ENCODE results near the gene IBA57.
"Not testable (repeated sequence)": the region's sequence is repeated elsewhere in the genome, so short reads cannot be mapped to it uniquely, and the experiment has no call there.

IBA57 gene

DNA sequence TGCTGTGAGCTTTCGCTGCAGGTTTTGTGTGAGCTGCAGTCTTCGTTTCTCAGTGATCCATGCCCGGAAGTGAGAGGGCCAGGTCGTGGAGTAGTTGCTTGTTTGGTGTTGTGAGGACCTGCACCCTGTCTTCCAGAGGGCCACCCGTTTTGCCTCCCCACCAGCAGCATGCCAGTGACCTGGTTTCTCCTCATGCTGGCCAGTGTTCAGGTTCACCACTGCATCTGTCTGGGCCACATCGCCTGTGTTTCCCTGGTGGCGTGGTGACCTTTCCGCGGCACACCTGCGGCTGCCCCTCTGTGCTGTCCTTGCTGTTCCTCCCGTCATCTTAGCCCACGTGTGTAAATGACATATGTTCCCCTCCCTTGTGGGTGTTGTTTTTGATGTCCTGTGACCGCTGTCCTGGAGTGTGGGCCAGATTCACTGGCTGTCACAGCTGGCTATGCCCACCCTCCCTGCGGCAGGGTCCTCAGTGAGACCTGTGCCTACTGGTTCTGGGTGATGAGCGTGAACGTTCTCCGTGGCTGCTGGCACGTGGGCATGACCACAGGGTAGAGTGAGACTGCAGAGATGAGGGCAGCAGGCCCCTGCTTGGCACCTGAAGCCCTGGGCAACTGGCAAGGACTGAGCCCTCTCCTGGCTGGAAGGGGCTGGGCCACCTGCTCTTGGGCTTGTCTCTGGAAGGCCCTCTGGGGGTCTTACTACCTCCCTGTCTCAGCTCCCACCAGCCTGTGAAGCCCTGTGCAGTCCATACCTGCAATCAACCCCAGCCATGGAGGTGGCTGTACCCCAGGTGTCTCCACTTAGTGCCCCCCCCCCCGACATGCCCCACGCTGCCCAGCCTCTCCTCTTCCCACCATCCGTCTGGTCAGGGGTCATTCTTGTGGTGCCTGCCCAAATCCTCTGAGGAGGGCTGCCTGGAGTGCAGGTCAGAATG lies 7.3 kb downstream of the IBA57 start:
- DNase-seq (ENCODE audit: low read depth in 3 of 3) = no peak

GRCh38 chr1:228173528-228174481 lies 8.2 kb downstream of the IBA57 start:
- DNase-seq (ENCODE audit: low read depth in 3 of 3) = peak in 1 of 3 experiments; percentile 20

DNA sequence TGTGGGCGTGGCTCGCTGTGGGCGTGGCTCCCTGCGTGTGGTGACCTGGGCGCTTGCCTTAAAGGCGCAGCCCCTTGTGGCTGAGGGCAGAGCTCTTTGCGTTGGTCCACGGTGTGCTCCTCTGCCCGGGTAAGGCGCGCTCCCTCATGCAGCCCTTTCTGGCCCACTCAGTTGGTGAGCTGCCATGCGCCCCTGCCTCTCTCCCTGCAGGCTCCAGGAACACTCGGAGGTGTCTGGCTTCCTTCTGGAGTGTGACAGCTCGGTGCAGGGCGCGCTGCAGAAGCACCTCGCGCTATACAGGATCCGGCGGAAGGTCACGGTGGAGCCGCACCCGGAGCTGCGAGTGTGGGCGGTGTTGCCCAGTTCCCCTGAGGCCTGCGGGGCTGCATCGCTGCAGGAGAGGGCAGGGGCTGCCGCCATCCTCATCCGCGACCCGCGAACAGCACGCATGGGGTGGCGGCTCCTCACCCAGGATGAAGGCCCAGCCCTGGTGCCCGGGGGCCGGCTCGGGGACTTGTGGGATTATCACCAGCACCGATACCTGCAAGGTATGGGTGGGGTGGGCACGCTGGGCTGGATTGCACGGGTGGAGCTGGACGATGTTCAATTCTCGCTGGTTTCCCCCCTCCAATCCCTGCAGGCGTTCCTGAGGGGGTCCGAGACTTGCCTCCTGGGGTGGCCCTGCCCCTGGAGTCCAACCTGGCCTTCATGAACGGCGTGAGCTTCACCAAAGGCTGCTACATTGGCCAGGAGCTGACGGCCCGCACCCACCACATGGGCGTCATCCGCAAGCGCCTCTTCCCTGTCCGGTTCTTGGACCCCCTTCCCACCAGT lies 9.1 kb downstream of the IBA57 start:
- no peak for DNase-seq (ENCODE audit: low read depth in 3 of 3)

GRCh38 chr1:228175316-228176023 lies 9.9 kb downstream of the IBA57 start:
- no peak for DNase-seq (ENCODE audit: low read depth in 3 of 3)

- DNase-seq (ENCODE audit: low read depth in 3 of 3) = no peak
Observed at GRCh38 chr1:228176024-228176395, 10.4 kb downstream of the IBA57 start.

DNA sequence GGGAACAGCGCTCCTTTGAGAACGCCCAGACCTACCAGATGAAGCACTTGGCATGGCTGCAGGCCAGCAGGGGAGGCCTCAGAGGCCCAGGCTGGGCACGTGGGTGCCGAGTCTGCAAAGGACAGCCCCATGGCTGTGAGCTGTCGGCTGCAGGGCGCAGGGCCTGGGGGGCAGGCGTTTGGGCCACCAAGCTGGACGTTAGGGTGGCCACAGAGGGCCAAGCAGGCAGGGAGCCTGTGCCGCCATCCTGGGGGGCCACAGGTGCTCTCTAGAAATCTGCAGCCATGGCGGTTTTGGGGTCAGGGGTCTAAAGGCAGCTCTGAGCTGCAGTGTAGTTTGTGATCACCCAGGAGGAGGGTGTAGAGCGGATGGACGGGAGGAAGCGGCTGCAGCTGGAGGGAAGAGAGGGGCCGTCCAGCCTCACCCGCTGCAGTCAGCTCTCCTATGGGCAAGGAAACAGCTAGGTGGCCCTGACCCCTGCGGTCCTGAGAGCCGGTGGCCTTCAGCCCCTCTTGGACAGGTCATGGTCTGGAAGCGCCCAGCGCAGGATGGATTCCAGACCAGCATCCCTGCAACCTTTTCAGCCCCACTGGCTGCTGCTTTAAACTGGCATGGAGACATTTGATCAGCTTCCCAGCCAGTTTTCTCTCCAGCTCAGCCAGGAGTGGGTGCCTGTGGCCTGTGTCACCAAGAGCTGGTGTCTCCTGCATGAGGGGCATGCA lies 11.0 kb downstream of the IBA57 start:
- DNase-seq (ENCODE audit: low read depth in 3 of 3) = no peak

- no peak for DNase-seq (ENCODE audit: low read depth in 3 of 3)
Observed at GRCh38 chr1:228177183-228177475, 11.5 kb downstream of the IBA57 start.

- no peak for DNase-seq (ENCODE audit: low read depth in 3 of 3)
Observed at GRCh38 chr1:228177721-228178710, 12.4 kb downstream of the IBA57 start.

- DNase-seq (ENCODE audit: low read depth in 3 of 3) = no peak
Observed at GRCh38 chr1:228178737-228179684, 13.4 kb downstream of the IBA57 start.

GRCh38 chr1:228180271-228180958 lies 14.8 kb downstream of the IBA57 start:
- DNase-seq (ENCODE audit: low read depth in 3 of 3) = no peak

DNA sequence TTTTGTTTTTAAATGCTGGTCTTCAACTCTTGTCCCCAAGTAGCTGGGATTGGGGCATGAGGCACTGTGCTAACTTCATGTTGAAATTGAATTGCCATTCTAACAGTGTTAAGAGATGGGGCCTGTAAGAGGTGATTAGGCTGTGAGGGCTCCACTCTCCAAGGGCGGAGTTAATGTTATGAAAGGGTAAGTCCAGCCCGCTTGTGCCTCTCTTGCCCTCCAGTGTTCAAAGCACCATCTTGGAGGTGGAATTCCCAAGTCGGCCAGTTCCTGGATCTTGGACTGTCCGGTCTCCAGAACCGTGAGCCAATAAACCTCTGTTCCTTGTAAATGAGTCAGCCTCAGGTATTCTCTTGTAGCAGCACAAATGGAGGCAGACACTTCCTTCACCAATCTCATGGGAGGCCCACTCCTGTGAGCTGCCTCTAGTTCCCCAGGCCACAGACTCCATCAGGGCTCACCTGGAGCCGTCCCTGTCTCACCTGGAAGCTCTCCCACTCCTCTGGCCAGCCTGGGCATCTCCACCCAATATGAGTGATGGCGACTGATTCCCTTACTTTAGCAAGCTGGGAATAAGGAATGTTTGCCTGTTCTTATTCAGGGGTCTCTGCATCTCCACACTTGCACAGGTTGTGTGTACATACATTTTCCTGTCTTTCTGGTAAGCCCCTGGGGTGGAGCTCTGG lies 15.5 kb downstream of the IBA57 start:
- no peak for DNase-seq (ENCODE audit: low read depth in 3 of 3)

DNA sequence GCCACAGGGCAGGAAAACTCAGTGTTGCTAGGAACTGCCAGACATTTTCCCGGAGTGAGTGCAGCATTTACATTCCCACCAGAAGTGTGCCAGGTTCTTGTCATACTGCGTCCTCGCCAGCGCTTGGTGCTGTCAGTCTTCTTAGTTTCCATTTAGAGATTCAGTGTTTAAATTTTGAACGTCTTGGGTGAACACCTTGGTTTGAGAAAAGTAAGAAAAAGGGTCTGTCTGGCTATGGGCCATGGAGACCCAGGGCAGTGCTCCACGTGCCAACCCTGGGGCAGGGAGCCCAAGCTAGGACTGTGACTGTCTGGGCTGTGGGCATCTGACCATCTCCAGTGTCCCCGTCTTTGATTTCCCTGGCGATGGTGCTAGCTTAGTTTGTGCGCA lies 16.0 kb downstream of the IBA57 start:
- DNase-seq (ENCODE audit: low read depth in 3 of 3) = no peak

GRCh38 chr1:228182296-228183030 lies 16.9 kb downstream of the IBA57 start:
- DNase-seq (ENCODE audit: low read depth in 3 of 3) = no peak

DNA sequence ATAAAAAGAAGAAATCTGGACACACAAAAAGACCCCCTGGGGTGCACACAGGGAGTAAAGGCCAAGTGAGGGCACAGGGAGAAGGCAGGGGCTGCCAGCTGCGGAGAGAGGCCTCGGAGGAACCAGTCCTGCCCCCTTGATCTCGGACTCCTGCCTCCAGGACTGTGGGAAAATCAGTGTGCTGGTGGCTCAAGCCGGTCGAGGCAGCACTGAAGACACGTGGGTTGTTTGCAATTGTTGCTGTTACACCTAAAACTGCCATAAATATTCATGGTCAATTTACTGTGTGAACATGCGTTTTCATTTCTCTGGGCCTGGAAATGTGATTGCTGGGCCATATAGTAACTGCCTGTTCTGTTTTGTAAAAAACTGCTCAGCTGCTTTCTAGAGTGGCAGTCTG lies 18.5 kb downstream of the IBA57 start:
- no peak for DNase-seq (ENCODE audit: low read depth in 3 of 3)

GRCh38 chr1:228185641-228185965 lies 20.0 kb downstream of the IBA57 start:
- DNase-seq (ENCODE audit: low read depth in 3 of 3) = no peak

DNA sequence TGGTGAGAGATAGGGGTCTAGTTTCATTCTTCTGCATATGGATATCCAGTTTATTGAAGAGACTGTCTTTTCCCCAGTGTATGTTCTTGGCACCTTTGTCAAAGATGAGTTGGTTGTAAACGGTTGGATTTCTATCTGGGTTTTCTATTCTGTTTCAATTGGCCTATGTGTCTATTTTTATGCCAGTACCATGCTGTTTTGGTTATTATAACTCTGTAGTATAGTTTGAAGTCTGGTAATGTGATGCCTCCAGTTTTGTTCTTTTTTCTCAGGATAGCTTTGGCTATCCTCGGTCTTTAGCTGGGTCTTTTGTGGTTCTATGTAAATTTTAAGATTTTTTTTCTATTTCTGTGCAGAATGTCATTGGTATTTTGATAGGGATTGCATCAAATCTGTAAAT lies 22.6 kb downstream of the IBA57 start:
- not testable (repeated sequence) for DNase-seq (ENCODE audit: low read depth in 3 of 3)

Measured in stimulated activated CD4-positive, alpha-beta T cell treated with anti-CD3 and anti-CD28 coated beads, TNF-alpha, amount 100 ng/mL, for 24 hours (primary cell).